Panc1 (cell line): ENCODE results near the gene GFOD2. TPM values are rescaled to one million over a fixed set of nuclear protein-coding genes. Genes with fewer than 3 reads are reported as not detected.

Source experiments
- ATAC-seq: fragments of 200-7000 bp; cut with Tn5 transposase; 2 replicates; pipeline ENCODE4 v1.9.1; 2020; ENCODE audit warnings: mild to moderate bottlenecking, moderate library complexity
- BruUV-seq: library from RNA; stranded (reverse); fragments of 400-500 nt; replicated peaks from 2 replicates; lab custom pipeline; 2021; lab: Mats Ljungman, UMichigan
- CTCF ChIA-PET: fragments of 300-600 bp; sonication (Branson Sonifier 250); formaldehyde crosslinking; loops from one replicate; lab custom pipeline; 2022; ENCODE audit warnings: antibody characterized with exemption; lab: Charles Lee
- POLR2A ChIA-PET: fragments of 300-600 bp; sonication (Branson Sonifier 250); formaldehyde crosslinking; loops from one replicate; lab custom pipeline; 2022; ENCODE audit warnings: antibody characterized with exemption; lab: Charles Lee
- DNase-seq: peaks from one replicate; pipeline ENCODE4 v3.0.0-alpha.2; 2010; ENCODE audit warnings: low read depth, low spot score
- H3K27ac ChIP-seq: 2 replicates; pipeline ENCODE4 v1.5.1; 2011; ENCODE audit warnings: mild to moderate bottlenecking, low read length, inconsistent platforms
- H3K27me3 ChIP-seq: fragments of 200-500 bp; sonication (Bioruptor generic); 2 replicates; pipeline ENCODE4 v1.6.0; 2014; ENCODE audit warnings: low read length, inconsistent platforms; ENCODE audit not compliant: control insufficient read depth, insufficient read depth
- H3K36me3 ChIP-seq: fragments of 200-500 bp; sonication (Bioruptor generic); 2 replicates; pipeline ENCODE4 v1.5.1; 2014; ENCODE audit warnings: inconsistent platforms, mild to moderate bottlenecking, low read length, moderate library complexity; ENCODE audit not compliant: control insufficient read depth, insufficient read depth
- H3K4me1 ChIP-seq: 2 replicates; pipeline ENCODE4 v1.5.1; 2011; ENCODE audit warnings: inconsistent platforms, mild to moderate bottlenecking, low read length, moderate library complexity; ENCODE audit not compliant: control insufficient read depth, insufficient read depth
- H3K4me3 ChIP-seq, 2 experiments: 2 replicates each; pipeline ENCODE4 v1.5.1; 2011 to 2012; ENCODE audit warnings: low read depth in 2 of 2, low read length in 2 of 2, mild to moderate bottlenecking in 2 of 2, inconsistent platforms in 1 of 2, moderate library complexity in 1 of 2
- H3K9me3 ChIP-seq: fragments of 200-500 bp; sonication (Bioruptor generic); 2 replicates; pipeline ENCODE4 v1.5.1; 2014; ENCODE audit warnings: low read depth, mild to moderate bottlenecking, inconsistent platforms, low read length, moderate library complexity; ENCODE audit not compliant: control insufficient read depth, insufficient read depth
- POLR2AphosphoS5 ChIP-seq: IDR thresholded peaks from 2 replicates; pipeline ENCODE4 v1.6.1; 2012; ENCODE audit warnings: mild to moderate bottlenecking, low read depth, low read length, moderate library complexity
- SIN3A ChIP-seq: IDR thresholded peaks from 2 replicates; pipeline ENCODE4 v1.6.1; 2012; ENCODE audit warnings: low read depth, mild to moderate bottlenecking, low read length, moderate library complexity, borderline replicate concordance; ENCODE audit not compliant: insufficient read depth
- in situ Hi-C: cut with HindIII; loops from 2 replicates; pipeline ENCODE4 v1.10.0; 2016; ENCODE audit warnings: low sequenced_read_pairs, low pct_unique_long_range_greater_than_20kb
- intact Hi-C: fragments of 100-400 bp; cut with micrococcal nuclease; formaldehyde crosslinking; loops from one replicate; pipeline ENCODE4 v1.10.0; 2022; ENCODE audit not compliant: unreplicated experiment
- total RNA-seq: library from RNA; stranded (reverse); gene quantifications from one replicate; pipeline ENCODE4 v1.2.1, GENCODE V29; 2021; ENCODE audit not compliant: unreplicated experiment
- TF ChIP-seq, protein P1 (sequence below), 2 experiments: IDR thresholded peaks; 2 replicates each; pipeline ENCODE4 v1.6.1; 2011 to 2012; ENCODE audit warnings: low read depth in 2 of 2, control low read depth in 1 of 2, low read length in 1 of 2, mild to moderate bottlenecking in 1 of 2, moderate library complexity in 1 of 2; ENCODE audit not compliant: insufficient read depth in 1 of 2
- TF ChIP-seq, protein P2 (sequence below): fragments of 450-650 bp; IDR thresholded peaks from 2 replicates; pipeline ENCODE4 v1.5.1; 2017; ENCODE audit warnings: mild to moderate bottlenecking

GFOD2 gene
- total RNA-seq, 1 experiment from 2014 or later: 15.1 TPM

DNA sequence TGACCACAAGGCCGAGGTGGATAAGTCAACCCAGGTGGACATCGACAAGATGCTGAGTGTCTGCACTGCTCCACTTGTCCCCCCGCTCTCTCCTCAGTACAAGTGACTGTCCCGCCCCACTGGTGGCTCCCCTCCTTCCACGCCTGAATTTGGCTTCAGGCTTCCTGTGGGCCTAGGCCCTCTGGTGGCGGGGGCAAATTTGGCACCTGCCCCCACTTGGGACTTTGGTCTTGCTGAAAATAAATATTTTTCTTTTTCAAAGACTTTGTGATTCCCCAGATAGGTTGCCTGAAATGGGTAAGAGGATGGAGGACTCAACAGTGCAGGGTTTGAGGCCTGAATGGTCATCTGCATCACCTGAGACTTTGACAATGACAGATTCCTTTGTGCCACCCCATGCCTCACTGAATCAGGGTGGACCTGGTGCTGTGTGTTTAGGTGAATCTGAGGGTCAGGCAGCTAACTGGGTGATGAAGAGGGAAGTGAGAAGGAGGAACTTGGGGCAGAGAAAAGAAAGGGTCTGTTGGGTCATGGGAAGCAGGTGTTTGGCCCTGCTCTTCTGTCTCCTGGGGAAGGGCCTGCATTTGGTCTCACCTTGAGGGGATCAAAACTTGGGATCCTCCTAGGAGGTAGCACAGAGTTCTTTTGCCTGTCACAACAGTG is 50.5 kb downstream of the GFOD2 start:
- POLR2A ChIA-PET: no interaction called here
- no peaks in the 10 kb centered on the region for H3K27me3 ChIP-seq
- in situ Hi-C loops: no loop called here

DNA sequence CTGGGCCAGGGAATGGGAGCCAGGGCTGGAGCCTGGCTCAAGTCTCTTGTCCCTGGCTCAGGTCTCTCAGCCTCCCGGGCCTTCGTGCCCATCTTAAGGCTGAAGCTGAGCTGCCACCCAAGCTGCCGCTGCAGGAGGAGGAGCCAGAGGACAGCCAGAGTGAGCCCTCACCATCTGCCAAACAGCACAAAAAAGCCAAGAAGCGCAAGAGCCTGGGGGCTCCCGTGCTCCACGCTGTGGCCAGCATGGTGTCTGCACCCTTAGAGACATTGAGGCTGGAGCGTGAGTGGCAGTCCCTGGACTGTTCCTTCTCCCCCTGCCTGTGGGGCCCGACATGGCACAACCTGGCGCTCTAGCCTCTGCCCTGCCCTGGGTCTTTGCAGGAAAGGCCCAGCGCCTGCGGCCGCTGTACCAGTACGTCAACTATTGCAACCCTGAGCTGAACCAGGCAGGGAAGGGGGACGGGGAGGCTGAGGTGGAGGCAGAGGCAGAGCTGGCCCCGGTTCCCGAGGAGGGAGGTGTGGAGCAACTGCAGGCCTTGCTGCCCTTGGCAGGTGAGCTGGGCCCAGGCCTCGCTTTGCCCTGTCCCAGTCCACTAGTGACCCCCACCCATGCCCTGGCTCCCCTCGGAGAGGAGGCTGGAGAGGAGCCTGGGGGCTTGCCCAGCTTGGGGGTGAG is 51.2 kb downstream of the GFOD2 start:
- CTCF ChIA-PET: interaction anchor here (0.7 to 1.2 kb wide), 3 partner anchors 12 to 147 kb away, joined by 3 to 6 read pairs (median 4); no protein-coding TSS in a partner anchor
- POLR2A ChIA-PET: no interaction called here
- in situ Hi-C loops: no loop called here

More for the DNA sequence above, 50.5 kb downstream of the GFOD2 start:
- no peaks in the 10 kb centered on the region for H3K36me3 ChIP-seq
- DNase-seq (no peak), ATAC-seq (no peak)
- TF ChIP-seq, protein P1, sequence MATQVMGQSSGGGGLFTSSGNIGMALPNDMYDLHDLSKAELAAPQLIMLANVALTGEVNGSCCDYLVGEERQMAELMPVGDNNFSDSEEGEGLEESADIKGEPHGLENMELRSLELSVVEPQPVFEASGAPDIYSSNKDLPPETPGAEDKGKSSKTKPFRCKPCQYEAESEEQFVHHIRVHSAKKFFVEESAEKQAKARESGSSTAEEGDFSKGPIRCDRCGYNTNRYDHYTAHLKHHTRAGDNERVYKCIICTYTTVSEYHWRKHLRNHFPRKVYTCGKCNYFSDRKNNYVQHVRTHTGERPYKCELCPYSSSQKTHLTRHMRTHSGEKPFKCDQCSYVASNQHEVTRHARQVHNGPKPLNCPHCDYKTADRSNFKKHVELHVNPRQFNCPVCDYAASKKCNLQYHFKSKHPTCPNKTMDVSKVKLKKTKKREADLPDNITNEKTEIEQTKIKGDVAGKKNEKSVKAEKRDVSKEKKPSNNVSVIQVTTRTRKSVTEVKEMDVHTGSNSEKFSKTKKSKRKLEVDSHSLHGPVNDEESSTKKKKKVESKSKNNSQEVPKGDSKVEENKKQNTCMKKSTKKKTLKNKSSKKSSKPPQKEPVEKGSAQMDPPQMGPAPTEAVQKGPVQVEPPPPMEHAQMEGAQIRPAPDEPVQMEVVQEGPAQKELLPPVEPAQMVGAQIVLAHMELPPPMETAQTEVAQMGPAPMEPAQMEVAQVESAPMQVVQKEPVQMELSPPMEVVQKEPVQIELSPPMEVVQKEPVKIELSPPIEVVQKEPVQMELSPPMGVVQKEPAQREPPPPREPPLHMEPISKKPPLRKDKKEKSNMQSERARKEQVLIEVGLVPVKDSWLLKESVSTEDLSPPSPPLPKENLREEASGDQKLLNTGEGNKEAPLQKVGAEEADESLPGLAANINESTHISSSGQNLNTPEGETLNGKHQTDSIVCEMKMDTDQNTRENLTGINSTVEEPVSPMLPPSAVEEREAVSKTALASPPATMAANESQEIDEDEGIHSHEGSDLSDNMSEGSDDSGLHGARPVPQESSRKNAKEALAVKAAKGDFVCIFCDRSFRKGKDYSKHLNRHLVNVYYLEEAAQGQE (IDR thresholded peaks at IDR 0.05; ENCODE audit: insufficient read depth in 1 of 2, low read depth in 2 of 2, low read length in 1 of 2): no peak
- TF ChIP-seq SIN3A: no peak
- no peak for TF ChIP-seq POLR2AphosphoS5
- peaks cover 14% of the 10 kb centered on the region for H3K4me1 ChIP-seq
- no TSS peak for BruUV-seq
- no peaks in the 10 kb centered on the region for H3K9me3 ChIP-seq
- intact Hi-C loops: no loop called here
- CTCF ChIA-PET: interaction anchor here (0.9 to 1.2 kb wide), 2 partner anchors 125 to 148 kb away, joined by 4 to 6 read pairs; no protein-coding TSS in a partner anchor
- no peak overlapping the region for H3K27ac ChIP-seq
- no peak overlapping the region for H3K4me3 ChIP-seq

More for the DNA sequence above, 51.2 kb downstream of the GFOD2 start:
- DNase-seq: peak; percentile 60
- Histone ChIP-seq H3K4me1 (peaks cover 14% of the 10 kb centered on the region), H3K27ac (no peak overlapping the region), H3K9me3 (no peaks in the 10 kb centered on the region), H3K27me3 (no peaks in the 10 kb centered on the region), H3K4me3 (no peak overlapping the region), H3K36me3 (no peaks in the 10 kb centered on the region)
- TF ChIP-seq, protein P2, sequence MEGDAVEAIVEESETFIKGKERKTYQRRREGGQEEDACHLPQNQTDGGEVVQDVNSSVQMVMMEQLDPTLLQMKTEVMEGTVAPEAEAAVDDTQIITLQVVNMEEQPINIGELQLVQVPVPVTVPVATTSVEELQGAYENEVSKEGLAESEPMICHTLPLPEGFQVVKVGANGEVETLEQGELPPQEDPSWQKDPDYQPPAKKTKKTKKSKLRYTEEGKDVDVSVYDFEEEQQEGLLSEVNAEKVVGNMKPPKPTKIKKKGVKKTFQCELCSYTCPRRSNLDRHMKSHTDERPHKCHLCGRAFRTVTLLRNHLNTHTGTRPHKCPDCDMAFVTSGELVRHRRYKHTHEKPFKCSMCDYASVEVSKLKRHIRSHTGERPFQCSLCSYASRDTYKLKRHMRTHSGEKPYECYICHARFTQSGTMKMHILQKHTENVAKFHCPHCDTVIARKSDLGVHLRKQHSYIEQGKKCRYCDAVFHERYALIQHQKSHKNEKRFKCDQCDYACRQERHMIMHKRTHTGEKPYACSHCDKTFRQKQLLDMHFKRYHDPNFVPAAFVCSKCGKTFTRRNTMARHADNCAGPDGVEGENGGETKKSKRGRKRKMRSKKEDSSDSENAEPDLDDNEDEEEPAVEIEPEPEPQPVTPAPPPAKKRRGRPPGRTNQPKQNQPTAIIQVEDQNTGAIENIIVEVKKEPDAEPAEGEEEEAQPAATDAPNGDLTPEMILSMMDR: peak; percentile 81
- no peak; the same call in 1 of the 2 replicates for TF ChIP-seq POLR2AphosphoS5
- BruUV-seq: no TSS peak
- intact Hi-C loops: no loop called here
- peak; percentile 86 for ATAC-seq
